Ascending aorta (tissue), 2 donors: Measurements from ENCODE around the gene MN1. TPM values are rescaled to one million over a fixed set of nuclear protein-coding genes. Genes with fewer than 3 reads are reported as not detected.

Experiments used
- DNase-seq, 2 donors: peaks; one replicate each; pipeline ENCODE4 v3.0.0-alpha.2; 2019; ENCODE audit warnings: low spot score in 2 of 2
- H3K27ac ChIP-seq, 2 donors: fragments of 200-600 bp; sonication (generic); one replicate each; pipeline ENCODE4 v1.5.1; 2016 to 2017; ENCODE audit warnings: mild to moderate bottlenecking in 1 of 2
- H3K27me3 ChIP-seq: fragments of 200-600 bp; sonication (generic); one replicate; pipeline ENCODE4 v1.5.1; 2017
- H3K36me3 ChIP-seq, 2 donors: fragments of 200-600 bp; sonication (generic); one replicate each; pipeline ENCODE4 v1.5.1; 2016
- H3K4me1 ChIP-seq, 2 donors: fragments of 200-600 bp; sonication (generic); one replicate each; pipeline ENCODE4 v1.5.1; 2016 to 2017; ENCODE audit warnings: mild to moderate bottlenecking in 1 of 2
- H3K4me3 ChIP-seq, 2 donors: fragments of 200-600 bp; sonication (generic); one replicate each; pipeline ENCODE4 v1.5.1; 2016 to 2017; ENCODE audit warnings: mild to moderate bottlenecking in 1 of 2
- H3K9me3 ChIP-seq, 2 donors: fragments of 200-600 bp; sonication (generic); one replicate each; pipeline ENCODE4 v1.5.1; 2016
- CTCF ChIP-seq, 3 experiments: fragments of 200-600 bp in 2 of 3; fragments of 450-650 bp in 1 of 3; sonication (generic) in 2 of 3; IDR thresholded peaks; one replicate each; pipeline ENCODE4 v1.5.1; 2016 to 2019; ENCODE audit warnings: antibody characterized with exemption in 3 of 3, mild to moderate bottlenecking in 1 of 3, moderate library complexity in 1 of 3
- intact Hi-C: fragments of 100-400 bp; cut with DNase I; formaldehyde crosslinking; loops from one replicate; pipeline ENCODE4 v1.15.1; 2023
- total RNA-seq: library from RNA; depleted of rRNA; stranded (reverse); fragments of >200 nt; gene quantifications from one replicate; pipeline ENCODE4 v1.1.0, GENCODE V29; 2016

MN1 gene
- total RNA-seq, 1 donor from 2014 or later, result 23.0 TPM

- peaks cover 7 to 42% of the 10 kb centered on the region in 2 donors for H3K4me1 ChIP-seq
- DNase-seq, result no peak
- peak overlapping the region; percentile 92 to 96 for H3K27ac ChIP-seq
- TF ChIP-seq CTCF (IDR thresholded peaks at IDR 0.05), result no peak
- H3K27me3 ChIP-seq, result no peaks in the 10 kb centered on the region
- peaks cover 0 to 4% of the 10 kb centered on the region in 2 donors for H3K36me3 ChIP-seq
- intact Hi-C loops, result no loop called here
- H3K4me3 ChIP-seq, result peak overlapping the region in 1 of 2 donors; percentile 77
- no peaks in the 10 kb centered on the region for H3K9me3 ChIP-seq
These were observed 8.0 kb downstream of the MN1 start for GRCh38 chr22:27793576-27793975.

GRCh38 chr22:27792452-27793161, 8.9 kb downstream of the MN1 start:
- H3K27me3 ChIP-seq, result no peaks in the 10 kb centered on the region
- peaks cover 7 to 40% of the 10 kb centered on the region in 2 donors for H3K4me1 ChIP-seq
- no peak for DNase-seq
- H3K36me3 ChIP-seq, result peaks cover 0 to 2% of the 10 kb centered on the region in 2 donors
- intact Hi-C loops, result no loop called here
- peak overlapping the region; percentile 92 to 96 for H3K27ac ChIP-seq
- peak overlapping the region in 1 of 2 donors; percentile 77 for H3K4me3 ChIP-seq
- no peaks in the 10 kb centered on the region for H3K9me3 ChIP-seq
- TF ChIP-seq CTCF (IDR thresholded peaks at IDR 0.05), result no peak

GRCh38 chr22:27791859-27792241, 9.7 kb downstream of the MN1 start:
- TF ChIP-seq CTCF (IDR thresholded peaks at IDR 0.05), result no peak

GRCh38 chr22:27791159-27791858, 10.2 kb downstream of the MN1 start:
- no peak for DNase-seq
- Histone ChIP-seq H3K4me3 (peak overlapping the region; percentile 28 to 77), H3K36me3 (no peaks in the 10 kb centered on the region), H3K4me1 (peaks cover 7 to 47% of the 10 kb centered on the region in 2 donors), H3K9me3 (no peaks in the 10 kb centered on the region), H3K27ac (peak overlapping the region; percentile 92 to 96), H3K27me3 (no peaks in the 10 kb centered on the region)
- intact Hi-C loops, result loop anchor here (2.0 kb wide), 1 partner anchor 41 kb away; no protein-coding TSS in a partner anchor
- no peak for TF ChIP-seq CTCF (IDR thresholded peaks at IDR 0.05)

More at GRCh38 chr22:27791859-27792241, 9.7 kb downstream of the MN1 start:
- no peaks in the 10 kb centered on the region for H3K36me3 ChIP-seq
- no peaks in the 10 kb centered on the region for H3K9me3 ChIP-seq
- H3K4me3 ChIP-seq, result peak overlapping the region; percentile 28 to 77
- intact Hi-C loops, result loop anchor here (2.0 kb wide), 1 partner anchor 41 kb away; no protein-coding TSS in a partner anchor
- no peaks in the 10 kb centered on the region for H3K27me3 ChIP-seq
- H3K27ac ChIP-seq, result peak overlapping the region; percentile 92 to 96
- no peak for DNase-seq
- peaks cover 7 to 47% of the 10 kb centered on the region in 2 donors for H3K4me1 ChIP-seq

GRCh38 chr22:27790376-27791158, 11.0 kb downstream of the MN1 start:
- Histone ChIP-seq H3K36me3 (no peaks in the 10 kb centered on the region), H3K4me3 (peak overlapping the region; percentile 28 to 77), H3K27ac (peak overlapping the region; percentile 92 to 96), H3K4me1 (peaks cover 7 to 53% of the 10 kb centered on the region in 2 donors), H3K9me3 (no peaks in the 10 kb centered on the region), H3K27me3 (no peaks in the 10 kb centered on the region)
- intact Hi-C loops, result loop anchor here (2.0 kb wide), 1 partner anchor 40 kb away; no protein-coding TSS in a partner anchor
- no peak for TF ChIP-seq CTCF (IDR thresholded peaks at IDR 0.05)
- DNase-seq, result no peak
